GM19452 (cell line): ENCODE results near the gene CMA1.
"Not testable (repeated sequence)": the region's sequence is repeated elsewhere in the genome, so short reads cannot be mapped to it uniquely, and the experiment has no call there.

Source experiments
- ATAC-seq: cut with Tn5 transposase; IDR thresholded peaks from one replicate; pipeline ENCODE4 v1.9.1; 2021; ENCODE audit not compliant: unreplicated experiment

The CMA1 gene

GRCh38 chr14:24508155-24508840, at the start of gene CMA1:
CMA1 (minus strand) TSS chr14:24508265; CDS start chr14:24508235, 30 bp downstream.
- no peak for ATAC-seq

GRCh38 chr14:24556756-24557155, 48.7 kb upstream of the CMA1 start:
- ATAC-seq: no peak

GRCh38 chr14:24549064-24549463, 41.0 kb upstream of the CMA1 start:
- not testable (repeated sequence) for ATAC-seq

- no peak for ATAC-seq
Observed at GRCh38 chr14:24542346-24542936, 34.4 kb upstream of the CMA1 start.

- ATAC-seq: no peak
Observed at GRCh38 chr14:24535737-24536136, 27.7 kb upstream of the CMA1 start.

GRCh38 chr14:24534286-24534685, 26.2 kb upstream of the CMA1 start:
- no peak for ATAC-seq

GRCh38 chr14:24525877-24526620, 18.0 kb upstream of the CMA1 start:
- ATAC-seq: not testable (repeated sequence)

GRCh38 chr14:24518851-24519250, 10.8 kb upstream of the CMA1 start:
- ATAC-seq: no peak

- ATAC-seq: no peak
Observed at GRCh38 chr14:24514209-24514608, 6.1 kb upstream of the CMA1 start.

- no peak for ATAC-seq
Observed at GRCh38 chr14:24513009-24513408, 4.9 kb upstream of the CMA1 start.

- no peak for ATAC-seq
Observed at GRCh38 chr14:24506443-24506842, 1.6 kb downstream of the CMA1 start.

GRCh38 chr14:24504425-24504950, 3.6 kb downstream of the CMA1 start:
- no peak for ATAC-seq

GRCh38 chr14:24491586-24492408, 16.3 kb downstream of the CMA1 start:
- ATAC-seq: not testable (repeated sequence)

GRCh38 chr14:24483604-24484252, 24.3 kb downstream of the CMA1 start:
- ATAC-seq: no peak

- not testable (repeated sequence) for ATAC-seq
Observed at GRCh38 chr14:24482699-24483303, 25.3 kb downstream of the CMA1 start.

- peak; percentile 75 for ATAC-seq
Observed at GRCh38 chr14:24481622-24482324, 26.3 kb downstream of the CMA1 start.

GRCh38 chr14:24479999-24480398, 28.1 kb downstream of the CMA1 start:
- ATAC-seq: not testable (repeated sequence)

GRCh38 chr14:24475261-24475660, 32.8 kb downstream of the CMA1 start:
- no peak for ATAC-seq

GRCh38 chr14:24473211-24473610, 34.9 kb downstream of the CMA1 start:
- ATAC-seq: no peak
